Urothelium cell line (cell line): ENCODE results near the gene DOCK9.

Experiments
- DNase-seq: peaks from one replicate; pipeline ENCODE4 v3.0.0; 2011; ENCODE audit warnings: low spot score, mixed read lengths
- FAIRE-seq: peaks from 2 replicates; lab custom pipeline; 2011; peaks lifted over from hg19 to GRCh38; lab: Jason Lieb, UNC

DOCK9 gene

DNA sequence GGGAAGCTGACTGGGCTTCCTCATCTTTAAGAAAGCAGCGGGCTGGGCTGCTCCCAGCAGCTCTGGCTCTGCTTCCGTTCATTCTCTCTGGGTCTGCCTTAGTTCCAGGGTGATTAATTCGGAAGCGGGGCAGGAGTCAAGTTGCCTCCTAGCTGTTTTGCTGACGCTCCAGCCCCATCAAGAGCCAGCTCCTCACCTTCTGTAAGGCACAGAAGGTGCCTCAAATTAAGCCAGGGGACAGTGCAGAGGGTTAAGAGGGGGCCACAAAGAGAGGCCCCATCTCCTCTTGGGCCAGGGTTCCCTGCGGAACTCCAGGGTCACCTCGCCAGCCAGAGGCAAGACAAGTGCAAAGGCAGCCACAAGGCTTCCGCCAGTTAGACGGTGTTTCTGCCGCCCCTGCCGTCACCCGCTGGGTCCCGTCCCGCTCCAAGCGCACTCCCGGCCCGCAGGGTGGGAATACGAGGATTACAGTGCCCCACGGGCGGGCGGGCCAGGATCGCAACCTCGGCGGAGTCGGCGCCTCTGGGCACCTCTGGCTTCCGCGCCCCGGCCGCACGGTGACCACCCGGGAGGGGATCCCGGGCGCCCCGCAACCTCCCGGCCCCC lies 225.9 kb downstream of the DOCK9 start:
- DNase-seq, result no peak
- no peak for FAIRE-seq

DNA sequence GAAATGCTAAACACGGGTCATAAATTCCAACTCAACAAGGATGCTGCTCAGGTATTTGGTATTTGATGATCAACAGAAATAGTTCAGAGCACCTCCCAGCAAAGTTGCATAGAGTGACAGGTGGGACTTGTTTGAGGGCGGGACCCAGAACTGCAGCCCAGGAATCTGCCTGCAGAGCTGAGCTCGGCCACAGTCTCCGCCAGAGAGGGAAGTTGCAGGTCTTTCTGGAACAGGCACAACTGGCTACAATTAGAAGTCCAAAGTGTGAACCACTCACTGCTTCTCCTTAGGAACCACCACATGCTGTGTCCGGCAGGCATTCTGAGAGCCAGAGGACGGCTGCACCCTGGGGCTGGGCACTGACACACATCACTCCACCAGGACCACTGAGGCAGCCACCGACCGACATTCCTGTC lies 226.5 kb downstream of the DOCK9 start:
- FAIRE-seq (no peak), DNase-seq (no peak)

DNA sequence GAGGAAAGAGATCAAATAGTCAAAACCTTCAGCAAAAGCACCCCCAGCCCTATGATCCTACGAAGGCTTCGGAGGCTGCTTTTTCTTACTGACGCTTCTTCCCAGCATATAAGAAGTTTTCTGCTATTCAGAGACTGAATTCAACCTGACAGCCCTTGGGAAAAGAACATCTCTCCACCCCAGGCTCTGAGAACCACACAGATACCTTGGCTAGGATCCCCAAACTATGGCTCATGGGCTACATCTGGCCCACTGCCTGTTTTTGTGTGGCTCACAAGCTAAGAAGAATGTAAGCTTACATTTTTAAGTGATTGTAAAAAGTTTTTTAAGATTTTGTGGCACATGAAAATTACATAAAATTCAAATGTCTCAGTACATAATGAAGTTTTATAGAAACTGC lies 228.4 kb downstream of the DOCK9 start:
- DNase-seq (no peak), FAIRE-seq (no peak)

- FAIRE-seq (no peak), DNase-seq (no peak)
These were observed 230.9 kb downstream of the DOCK9 start for GRCh38 chr13:98746968-98747367.
